GM12864 (cell line): ENCODE results near the gene FBXW4.

Experiments
- DNase-seq: peaks from one replicate; pipeline ENCODE4 v3.0.0-alpha.2; 2011; ENCODE audit warnings: low read depth
- H3K4me3 ChIP-seq: 2 replicates; pipeline ENCODE4 v1.5.1; 2011; ENCODE audit warnings: mild to moderate bottlenecking, low read depth, low read length, control low read depth
- CTCF ChIP-seq: IDR thresholded peaks from 2 replicates; pipeline ENCODE4 v1.5.1; 2011; ENCODE audit warnings: low read depth, mild to moderate bottlenecking, moderate library complexity, low read length, control low read depth, inconsistent platforms; ENCODE audit errors: missing control alignments

The FBXW4 gene

GRCh38 chr10:101631821-101632475, 63.0 kb downstream of the FBXW4 start:
- no peak for TF ChIP-seq CTCF
- H3K4me3 ChIP-seq = no peak overlapping the region
- DNase-seq = no peak

- no peak overlapping the region for H3K4me3 ChIP-seq
- no peak for TF ChIP-seq CTCF
- no peak for DNase-seq
Measured at GRCh38 chr10:101630633-101630920, 64.4 kb downstream of the FBXW4 start.

GRCh38 chr10:101629837-101630632, 64.9 kb downstream of the FBXW4 start:
- H3K4me3 ChIP-seq = no peak overlapping the region
- no peak for TF ChIP-seq CTCF

GRCh38 chr10:101625821-101626412, 69.1 kb downstream of the FBXW4 start:
- H3K4me3 ChIP-seq = no peak overlapping the region
- no peak for TF ChIP-seq CTCF
- DNase-seq = no peak

More at GRCh38 chr10:101629837-101630632, 64.9 kb downstream of the FBXW4 start:
- no peak for DNase-seq

- no peak for DNase-seq
- no peak for TF ChIP-seq CTCF
- no peak overlapping the region for H3K4me3 ChIP-seq
Measured at GRCh38 chr10:101624526-101625102, 70.4 kb downstream of the FBXW4 start.

GRCh38 chr10:101623528-101623927, 71.4 kb downstream of the FBXW4 start:
- no peak for TF ChIP-seq CTCF
- DNase-seq = no peak
- H3K4me3 ChIP-seq = no peak overlapping the region
